Epithelial cell of esophagus (primary cell): Measurements from ENCODE around the gene TMEM63A.
"Not testable (repeated sequence)": the region's sequence is repeated elsewhere in the genome, so short reads cannot be mapped to it uniquely, and the experiment has no call there.

Experiments
- DNase-seq: peaks from one replicate; pipeline ENCODE4 v3.0.0; 2010; ENCODE audit warnings: low read depth
- H3K4me3 ChIP-seq: 2 replicates; pipeline ENCODE4 v1.5.1; 2011; ENCODE audit warnings: mild to moderate bottlenecking, low read length, control low read depth
- TF ChIP-seq, protein P1 (sequence below): IDR thresholded peaks from 2 replicates; pipeline ENCODE4 v1.5.1; 2011; ENCODE audit warnings: low read depth, mild to moderate bottlenecking, low read length, control low read depth, inconsistent platforms; ENCODE audit not compliant: insufficient read depth; ENCODE audit errors: missing control alignments

TMEM63A gene

DNA sequence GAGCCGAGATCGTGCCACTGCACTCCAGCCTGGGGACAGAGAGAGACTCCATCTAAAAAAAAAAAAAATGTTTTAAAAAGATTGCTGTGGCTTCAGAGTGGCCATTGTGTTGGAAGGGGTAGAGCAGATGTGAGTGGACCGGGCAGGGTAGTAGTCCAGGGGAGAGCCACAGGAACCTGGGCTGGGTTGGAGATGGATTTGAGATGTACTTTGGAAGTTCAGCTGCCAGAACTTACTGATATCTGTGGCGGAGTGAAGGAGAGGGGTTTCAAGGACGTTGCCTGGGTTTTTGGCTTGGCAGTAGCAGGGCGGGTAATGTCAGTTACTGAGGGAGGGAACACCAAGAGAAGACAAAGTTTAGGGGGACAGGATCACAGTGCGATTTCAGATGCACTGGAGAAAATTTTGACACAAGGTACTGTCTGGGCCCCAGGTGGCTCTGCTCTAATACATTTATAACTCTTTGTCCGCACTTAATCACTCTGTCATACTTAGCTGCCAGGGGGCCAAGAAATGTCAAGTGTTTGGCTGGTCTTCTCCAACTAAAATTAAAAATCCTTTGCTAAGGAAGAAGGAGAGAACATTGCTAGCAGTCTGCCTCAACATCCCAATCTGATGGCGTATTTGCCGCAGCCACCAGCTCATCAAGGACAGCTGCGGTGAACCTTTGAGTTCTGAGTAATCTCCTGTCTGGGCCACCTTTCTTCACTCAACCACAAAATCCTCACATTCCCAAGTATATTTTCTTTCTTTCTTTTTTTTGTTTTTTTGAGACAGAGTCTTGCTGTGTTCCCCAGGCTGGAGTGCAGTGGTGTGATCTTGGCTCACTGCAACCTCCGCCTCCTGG lies 62.6 kb downstream of the TMEM63A start:
- TF ChIP-seq, protein P1, sequence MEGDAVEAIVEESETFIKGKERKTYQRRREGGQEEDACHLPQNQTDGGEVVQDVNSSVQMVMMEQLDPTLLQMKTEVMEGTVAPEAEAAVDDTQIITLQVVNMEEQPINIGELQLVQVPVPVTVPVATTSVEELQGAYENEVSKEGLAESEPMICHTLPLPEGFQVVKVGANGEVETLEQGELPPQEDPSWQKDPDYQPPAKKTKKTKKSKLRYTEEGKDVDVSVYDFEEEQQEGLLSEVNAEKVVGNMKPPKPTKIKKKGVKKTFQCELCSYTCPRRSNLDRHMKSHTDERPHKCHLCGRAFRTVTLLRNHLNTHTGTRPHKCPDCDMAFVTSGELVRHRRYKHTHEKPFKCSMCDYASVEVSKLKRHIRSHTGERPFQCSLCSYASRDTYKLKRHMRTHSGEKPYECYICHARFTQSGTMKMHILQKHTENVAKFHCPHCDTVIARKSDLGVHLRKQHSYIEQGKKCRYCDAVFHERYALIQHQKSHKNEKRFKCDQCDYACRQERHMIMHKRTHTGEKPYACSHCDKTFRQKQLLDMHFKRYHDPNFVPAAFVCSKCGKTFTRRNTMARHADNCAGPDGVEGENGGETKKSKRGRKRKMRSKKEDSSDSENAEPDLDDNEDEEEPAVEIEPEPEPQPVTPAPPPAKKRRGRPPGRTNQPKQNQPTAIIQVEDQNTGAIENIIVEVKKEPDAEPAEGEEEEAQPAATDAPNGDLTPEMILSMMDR: no peak
- no peak overlapping the region for H3K4me3 ChIP-seq
- DNase-seq: no peak

DNA sequence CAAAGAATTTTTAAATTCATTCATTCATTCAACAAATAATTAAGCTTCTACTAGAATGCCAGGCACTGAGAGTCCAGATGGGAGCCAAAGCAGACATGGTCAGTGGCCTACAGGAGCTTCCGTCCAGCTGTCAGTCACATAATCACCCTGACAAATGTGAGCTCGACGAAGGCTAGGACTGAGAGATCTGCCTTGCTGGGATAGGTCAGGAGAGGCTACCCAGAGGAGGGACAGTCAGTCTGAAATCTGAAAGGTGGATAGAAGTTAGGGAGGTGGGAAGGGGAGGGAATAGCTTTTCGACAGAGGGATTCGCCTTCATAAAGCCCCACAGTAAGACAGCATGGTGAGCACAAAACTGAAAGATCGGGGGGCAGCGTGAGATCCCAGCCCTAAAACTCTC lies 64.0 kb downstream of the TMEM63A start:
- TF ChIP-seq, protein P1: no peak
- DNase-seq: no peak
- H3K4me3 ChIP-seq: no peak overlapping the region

DNA sequence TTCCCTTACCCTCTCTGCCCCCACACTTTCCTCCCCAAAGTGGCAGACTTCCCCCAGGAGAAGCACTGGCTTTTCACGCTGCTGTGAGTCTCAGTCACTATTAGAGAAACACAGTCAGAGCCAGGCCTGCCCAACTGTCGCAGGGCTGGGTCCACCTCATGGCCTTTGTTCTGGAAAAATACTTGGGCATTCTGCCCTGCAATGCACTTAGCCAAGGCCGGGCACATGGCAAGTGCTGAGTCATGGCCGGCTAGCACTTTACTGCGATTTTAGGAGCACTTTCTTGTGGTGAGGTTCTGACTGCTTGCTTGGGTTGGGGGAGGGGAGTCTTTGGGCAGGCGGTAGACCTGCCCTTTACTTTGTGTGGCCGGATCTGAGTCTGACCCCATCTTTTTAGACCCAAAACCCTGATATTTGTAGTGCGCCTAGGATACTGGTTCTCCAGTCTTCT lies 64.5 kb downstream of the TMEM63A start:
- TF ChIP-seq, protein P1: no peak
- H3K4me3 ChIP-seq: no peak overlapping the region
- DNase-seq: peak; percentile 73

DNA sequence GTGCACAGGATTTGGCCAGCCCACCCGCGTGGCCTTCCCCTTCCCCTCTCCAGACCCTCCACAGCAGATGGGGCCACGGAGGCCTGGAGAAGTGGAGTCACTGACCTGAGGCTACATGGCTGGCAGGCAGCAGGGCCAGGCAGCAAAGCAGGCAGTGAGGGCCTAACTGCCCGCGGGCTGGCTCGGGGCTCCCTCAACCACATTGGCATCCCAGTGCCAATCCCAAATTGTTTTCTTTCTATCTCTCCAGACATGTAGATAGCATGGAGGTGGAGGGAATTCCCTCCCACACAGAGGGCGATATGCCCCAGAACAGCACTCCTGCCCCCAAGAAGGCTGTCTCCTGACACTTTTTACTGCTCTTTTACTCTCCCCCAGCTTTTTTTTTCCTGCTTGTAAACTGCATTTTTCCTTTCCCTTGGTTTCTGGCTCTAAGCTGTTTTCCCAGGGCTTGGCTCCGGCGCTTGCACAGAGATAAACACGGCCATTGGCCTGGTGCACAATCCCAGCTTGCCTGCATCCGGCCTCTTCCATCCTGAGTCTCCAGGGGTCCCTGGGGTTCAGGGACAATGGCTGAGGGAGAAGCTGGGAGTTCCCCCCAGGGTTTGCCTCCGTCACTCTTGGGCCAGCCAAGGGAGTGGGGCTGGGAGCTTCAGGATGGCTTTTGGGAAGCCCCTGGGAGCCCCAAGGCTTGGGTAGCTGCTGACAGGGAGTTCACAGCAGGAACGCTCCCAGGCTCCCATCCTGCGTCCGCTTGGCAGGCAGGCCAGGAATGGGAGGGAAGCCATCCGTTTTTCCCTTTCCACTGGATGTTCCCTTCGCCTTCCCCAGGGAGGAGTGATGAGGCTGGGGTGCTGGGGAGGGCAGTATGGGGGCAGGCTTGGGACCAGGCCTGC lies 65.3 kb downstream of the TMEM63A start:
- H3K4me3 ChIP-seq: no peak overlapping the region
- DNase-seq: no peak
- TF ChIP-seq, protein P1: no peak

DNA sequence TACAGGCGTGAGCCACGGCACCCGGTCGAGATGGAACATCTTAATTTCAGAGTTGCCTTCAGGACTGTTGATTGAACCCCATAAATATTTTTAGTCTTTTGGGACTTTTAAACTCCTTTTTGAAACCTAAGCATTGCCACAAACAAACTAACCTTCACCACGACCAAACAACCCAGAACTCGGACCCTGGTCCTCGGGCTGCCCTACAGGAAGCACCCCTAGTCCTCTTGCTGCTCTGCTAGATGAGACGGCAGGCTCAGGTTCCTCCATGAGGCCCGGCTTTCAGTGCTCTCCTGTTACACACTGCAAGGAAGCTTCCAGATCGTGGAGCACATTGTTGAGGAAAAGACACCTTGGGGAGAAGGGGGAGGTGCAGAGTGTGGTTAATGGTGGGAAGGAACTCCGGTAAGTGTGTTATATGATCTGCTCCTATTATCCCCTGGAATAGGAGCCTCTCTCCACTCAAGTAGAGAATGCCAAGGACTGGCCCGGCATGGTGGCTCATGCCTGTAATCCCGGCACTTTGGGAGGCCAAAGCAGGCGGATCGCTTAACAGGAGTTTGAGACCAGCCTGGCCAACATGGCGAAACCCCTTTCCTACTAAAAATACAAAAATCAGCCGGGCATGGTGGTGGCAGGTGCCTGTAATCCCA lies 66.5 kb downstream of the TMEM63A start:
- no peak for DNase-seq
- no peak overlapping the region for H3K4me3 ChIP-seq
- TF ChIP-seq, protein P1: no peak

DNA sequence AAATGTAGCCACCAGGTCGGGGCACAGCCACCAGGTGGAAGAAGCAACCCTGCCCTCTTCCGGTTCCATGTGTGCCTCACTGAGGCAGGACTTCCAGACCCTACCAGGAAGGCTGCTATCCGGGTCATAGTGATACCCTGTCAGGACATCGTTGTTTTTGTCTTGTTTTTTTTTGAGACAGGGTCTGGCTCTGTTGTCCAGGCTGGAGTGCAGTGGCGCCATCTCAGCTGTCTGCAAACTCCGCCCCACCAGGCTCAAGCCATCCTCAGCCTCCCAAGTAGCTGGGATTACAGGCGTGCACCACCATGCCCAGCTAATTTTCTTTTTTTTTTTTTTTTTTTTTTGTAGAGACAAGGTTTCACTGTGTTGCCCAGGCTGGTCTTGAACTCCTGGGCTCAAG lies 67.1 kb downstream of the TMEM63A start:
- DNase-seq, H3K4me3 ChIP-seq: not testable (repeated sequence)

DNA sequence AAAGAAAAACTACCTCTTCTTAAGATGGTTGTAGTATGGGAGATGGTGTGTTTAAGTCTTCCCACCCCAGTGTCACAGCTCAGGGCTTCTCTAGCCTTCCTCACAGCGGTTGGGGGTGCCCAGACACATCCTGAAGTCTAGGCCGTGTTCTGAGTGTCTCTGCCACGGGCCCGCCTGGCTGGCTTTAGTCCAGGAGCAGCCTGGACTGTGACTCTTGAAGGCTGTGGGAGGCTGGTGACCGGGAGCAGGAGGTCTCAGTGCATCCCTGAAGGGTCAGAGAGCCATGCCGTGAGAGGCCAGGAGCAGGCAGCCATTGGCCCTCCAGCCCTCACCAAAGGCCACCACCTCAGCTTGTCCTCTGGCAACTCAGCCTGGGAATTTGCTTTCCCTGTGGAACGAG lies 67.8 kb downstream of the TMEM63A start:
- H3K4me3 ChIP-seq: no peak overlapping the region
- TF ChIP-seq, protein P1: no peak
- DNase-seq: no peak
